DMS79 (cell line): ENCODE data around the gene DLG4.

Experiments
- DNase-seq: peaks from one replicate; lab custom pipeline; 2025; lab: John Stamatoyannopoulos, UW

DLG4 gene

DNA sequence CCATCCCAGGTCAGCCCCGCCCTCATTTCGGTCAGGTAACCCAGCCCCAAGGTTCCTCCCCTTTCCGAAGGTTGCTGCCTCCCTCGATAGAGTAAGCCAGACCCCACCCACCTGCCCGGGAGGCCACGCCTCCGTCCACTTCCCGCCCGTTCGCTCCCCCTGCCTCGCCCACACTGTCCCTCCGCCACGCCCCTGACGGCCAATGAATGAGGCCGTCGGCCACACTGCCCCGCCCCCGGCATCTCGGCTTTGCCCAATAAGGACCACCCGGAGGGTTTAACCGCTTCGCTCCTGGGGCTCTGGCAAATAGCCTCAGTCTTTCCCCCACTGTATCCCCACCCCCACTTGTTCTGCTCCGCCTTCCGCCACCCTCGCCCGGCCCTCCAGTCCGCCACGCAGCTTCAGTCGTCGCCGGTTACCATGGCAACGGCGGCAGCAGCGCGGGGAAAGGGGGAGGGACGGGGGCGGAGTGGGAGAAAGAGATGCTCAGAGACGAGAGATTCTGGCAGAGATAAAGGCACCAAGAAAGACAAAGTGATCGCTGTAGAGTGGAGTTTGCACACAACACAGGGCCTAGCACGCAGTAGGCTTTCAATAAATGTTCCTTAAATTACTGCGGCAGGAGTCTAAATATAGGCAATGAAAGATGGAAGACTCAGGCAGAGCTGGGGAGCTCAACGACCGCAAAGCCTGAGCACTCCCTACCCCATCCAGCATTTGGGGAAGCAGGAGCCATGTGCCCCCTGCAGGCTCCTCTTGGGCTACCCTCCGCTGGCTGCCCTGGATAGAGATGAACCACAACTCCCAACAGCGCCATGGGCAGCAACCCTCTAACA lies 5.1 kb downstream of the DLG4 start:
- peak; percentile 98 for DNase-seq

DNA sequence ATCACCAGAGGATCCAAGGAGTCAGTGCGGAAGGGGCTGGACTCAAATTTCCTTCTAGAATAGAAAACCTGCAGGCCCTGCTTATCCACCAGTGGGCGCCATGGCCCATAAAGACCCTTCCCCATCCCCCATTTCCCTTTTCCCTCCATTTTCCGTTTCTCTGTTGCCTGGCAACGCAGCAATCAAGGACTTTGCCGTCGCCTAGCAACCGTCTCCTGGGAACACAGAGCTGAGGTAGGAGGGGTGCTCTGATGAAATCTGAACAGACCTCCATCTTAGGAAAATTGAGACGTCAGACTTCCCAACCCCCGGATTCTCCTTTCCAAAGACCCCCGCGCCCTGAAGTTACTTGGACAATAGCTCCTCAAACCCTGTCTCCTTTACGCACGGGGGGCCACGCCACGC lies 5.7 kb downstream of the DLG4 start:
- DNase-seq = peak; percentile 96

DNA sequence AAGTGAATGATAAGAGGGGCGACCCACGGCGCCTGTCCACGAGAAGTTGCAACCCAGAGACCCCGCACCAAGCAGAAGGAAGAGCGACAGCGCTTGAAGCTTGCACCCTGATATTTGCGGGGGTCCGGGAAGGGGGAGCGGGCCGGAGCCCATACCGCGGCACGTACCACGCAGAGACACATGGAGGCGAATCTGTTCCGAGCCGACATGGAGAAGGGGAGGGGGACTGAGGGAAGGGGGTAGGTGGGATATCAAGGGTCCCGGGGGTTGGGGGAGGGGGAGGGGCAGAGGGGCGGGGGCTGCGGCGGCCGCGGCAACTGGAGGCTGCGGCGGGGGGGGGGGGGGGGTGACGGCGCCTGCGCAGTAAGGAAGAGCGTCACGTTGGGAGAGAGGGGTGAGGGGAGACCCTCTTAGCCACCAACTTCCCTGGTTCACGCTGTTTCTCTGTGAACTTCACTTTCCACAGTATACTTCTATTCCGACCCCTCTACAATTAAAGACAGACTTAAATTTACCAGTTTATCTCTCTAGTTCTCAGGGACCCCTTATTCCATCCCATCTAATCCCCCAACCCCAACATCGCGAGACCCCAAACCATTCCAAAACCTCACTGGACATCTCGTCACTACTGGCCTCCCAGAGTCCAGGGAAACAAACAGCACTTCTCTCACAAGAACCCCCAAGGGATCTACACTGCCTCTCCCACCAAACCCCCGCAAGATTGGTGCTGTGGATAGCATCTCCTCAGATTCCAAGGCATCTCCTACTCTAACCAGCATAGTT lies 8.0 kb downstream of the DLG4 start:
- DNase-seq = no peak

DNA sequence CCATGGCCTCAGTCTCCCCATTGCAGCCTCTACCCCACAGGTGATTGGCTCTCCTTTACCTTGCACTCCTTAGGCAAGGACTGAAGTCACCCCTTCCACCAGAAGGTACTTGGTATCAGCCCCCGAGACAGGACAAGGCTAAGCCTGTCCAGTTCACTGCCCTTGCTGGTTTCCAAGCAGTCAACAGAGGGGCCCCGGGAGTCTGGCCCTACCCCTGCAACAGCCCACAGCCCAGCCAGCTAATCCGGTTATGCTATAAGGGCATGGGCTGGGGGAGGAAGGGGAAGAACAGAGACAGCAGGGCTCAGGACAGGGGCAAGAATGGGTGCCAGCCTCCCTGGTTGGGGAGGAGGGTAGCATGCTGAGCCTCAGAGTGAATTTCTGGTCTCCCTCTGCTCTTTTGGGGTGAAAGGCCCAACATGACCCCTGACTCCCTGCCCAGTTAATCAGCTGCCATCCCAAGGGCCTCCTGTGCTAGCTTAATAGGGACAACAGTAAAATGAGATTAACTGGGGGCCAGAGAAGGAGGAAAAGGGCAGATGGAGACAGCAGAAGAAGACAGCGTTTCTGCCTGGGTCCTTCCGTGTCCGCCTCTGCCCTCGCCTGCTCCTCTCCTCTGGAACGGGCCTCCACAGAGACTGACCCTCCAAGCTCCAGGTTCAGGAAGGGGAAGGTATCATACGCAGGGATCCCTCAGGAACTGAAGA lies 10.7 kb downstream of the DLG4 start:
- DNase-seq = no peak

DNA sequence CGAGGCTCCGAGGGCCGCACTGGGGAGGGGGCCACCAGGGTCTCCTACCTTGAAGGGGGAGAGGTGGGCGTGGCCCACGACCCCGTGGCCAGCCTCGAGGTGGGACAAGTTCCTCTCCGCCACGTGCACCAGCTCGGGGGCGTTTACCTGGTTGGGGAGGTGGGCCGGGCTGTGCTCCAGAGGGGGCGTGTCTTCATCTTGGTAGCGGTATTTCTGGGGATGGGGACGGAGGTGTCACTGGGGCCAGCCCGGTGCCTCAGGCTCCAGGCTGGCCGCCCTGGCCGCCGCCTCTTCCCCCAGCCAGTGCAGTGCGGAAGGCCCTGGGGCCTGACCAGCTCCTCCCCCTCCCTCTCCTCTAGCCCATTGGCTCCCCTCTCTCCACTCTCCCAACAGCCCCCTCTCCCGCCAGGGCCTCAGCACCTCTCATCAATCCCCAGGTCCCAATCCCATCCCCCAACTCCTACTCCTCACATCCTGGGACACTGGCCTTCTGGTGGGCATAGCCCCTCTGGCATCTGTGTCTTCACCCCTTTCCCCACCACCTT lies 11.5 kb downstream of the DLG4 start:
- no peak for DNase-seq

- no peak for DNase-seq
Measured at GRCh38 chr17:7207120-7208001, 12.3 kb downstream of the DLG4 start.

GRCh38 chr17:7205561-7205960 lies 14.1 kb downstream of the DLG4 start:
- no peak for DNase-seq

DNA sequence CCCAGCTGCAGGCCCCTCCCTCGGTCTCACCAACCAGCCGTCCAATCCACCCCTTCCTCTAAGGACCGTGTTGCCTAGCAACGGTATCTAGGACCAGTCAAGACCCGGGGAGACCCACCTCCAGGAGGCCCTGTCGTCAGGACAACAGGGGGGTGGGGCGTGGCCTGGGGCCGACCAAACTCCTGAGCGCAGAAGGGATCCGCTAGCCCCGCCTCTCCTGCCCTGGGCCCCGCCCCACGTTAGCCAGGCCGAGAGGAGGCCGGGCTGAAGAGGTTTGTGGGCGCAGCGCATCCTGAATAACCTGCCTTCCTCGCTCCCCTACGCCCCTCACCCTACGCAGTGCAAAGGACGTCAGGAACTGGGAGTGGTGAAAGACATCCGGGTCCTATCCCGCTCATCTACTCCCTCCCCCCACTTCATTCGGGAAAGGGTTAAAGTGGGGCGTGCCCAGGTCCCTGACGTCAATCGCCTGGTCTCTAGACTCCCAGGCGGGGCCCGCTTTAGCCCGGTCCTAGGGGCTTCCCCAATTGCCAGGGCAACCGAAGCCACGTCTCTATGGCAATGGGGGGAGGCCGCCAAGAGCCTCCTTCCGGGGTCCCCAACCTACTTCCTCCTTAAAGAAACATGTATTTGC lies 14.7 kb downstream of the DLG4 start:
- peak; percentile 96 for DNase-seq

DNA sequence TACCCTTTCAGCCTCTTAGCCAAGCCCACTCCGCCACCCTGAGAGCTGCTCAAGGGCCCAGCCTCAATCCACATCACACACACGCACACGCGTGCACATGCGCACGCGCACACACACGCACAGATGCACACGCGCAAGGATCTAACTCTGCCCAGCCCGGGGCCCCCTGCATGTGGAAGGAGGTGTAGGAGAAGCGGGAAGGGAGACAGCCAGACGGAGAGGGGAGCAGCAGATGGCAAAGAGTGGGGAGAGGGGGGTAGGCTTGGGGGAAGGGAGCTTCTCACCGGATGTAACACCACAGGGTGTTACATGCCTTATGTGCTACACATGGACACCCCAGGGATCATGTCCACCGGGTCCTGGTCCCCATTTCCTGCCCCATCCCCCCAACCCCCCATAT lies 15.3 kb downstream of the DLG4 start:
- no peak for DNase-seq

DNA sequence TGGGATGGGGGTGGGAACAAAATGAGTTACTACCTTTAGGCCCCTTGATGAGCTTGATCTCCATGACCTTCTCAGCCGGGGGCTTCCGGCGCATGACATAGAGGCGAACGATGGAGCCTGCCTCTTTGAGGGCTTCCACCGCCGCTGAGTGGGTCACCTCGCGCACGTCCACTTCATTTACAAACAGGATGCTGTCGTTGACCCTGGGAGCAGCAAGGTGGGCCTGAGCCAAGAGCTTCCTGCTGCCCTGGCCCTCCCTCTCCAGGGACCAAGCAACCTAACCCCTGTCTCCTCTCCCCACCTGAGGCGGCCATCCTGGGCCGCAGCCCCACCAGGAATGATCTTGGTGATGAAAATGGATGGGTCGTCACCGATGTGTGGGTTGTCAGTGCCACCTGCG lies 16.2 kb downstream of the DLG4 start:
- no peak for DNase-seq

- DNase-seq = no peak
Measured at GRCh38 chr17:7196651-7197401, 22.8 kb downstream of the DLG4 start.

GRCh38 chr17:7195971-7196370 lies 23.7 kb downstream of the DLG4 start:
- no peak for DNase-seq

DNA sequence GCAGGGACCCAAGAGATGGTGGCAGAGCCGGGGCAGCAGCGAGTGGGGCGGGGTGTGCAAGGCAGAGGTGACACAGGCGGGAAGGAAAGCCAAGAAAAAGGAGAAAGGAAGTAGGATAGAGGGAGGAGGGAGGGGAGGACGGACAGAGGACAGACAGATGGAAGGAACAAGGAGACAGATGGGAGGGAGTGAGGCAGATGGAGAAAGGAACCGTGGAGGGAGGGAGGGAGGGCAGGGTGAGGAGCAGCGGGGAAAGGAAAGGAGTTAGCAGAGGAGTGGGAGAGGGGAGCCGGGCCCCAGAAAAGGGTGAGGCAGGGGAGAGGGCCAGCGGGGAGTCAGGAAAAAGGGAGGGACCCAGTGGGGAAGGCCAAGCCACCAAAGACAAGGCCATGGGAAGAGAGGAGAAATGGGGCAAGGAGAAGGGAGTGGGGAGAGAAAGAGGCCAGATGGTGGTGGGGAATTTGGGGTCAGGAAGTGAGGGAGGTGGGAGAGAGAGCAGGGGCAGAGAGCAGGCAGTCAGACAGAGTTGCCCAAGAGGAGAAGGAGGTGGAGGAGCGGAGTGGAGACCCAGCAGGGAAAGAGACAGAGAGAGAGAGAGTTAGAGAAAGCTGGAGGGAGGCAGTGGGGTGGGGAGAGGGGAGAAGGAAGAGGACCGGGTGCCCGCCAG lies 27.2 kb downstream of the DLG4 start:
- DNase-seq = no peak

- DNase-seq = no peak
Measured at GRCh38 chr17:7191571-7192270, 27.9 kb downstream of the DLG4 start.

DNA sequence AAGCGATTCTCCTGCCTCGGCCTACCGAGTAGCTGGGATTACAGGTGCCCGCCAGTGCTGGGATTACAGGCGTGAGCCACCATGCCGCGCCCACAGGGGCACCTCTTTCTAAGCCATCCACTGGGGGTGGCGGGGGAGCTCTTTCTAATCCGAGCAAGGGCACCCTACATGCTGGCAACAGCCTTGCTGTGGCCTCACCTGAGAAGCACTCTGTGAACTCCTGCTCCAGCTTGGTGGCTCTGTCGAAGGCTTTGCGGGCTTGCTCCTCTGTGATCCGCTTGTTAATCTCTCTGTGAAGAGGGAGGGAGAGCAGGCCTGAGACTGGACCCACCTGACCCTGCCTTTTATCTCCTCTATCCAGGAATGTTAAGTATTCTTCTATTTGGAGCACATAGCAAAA lies 28.6 kb downstream of the DLG4 start:
- no peak for DNase-seq

GRCh38 chr17:7190276-7190917 lies 29.2 kb downstream of the DLG4 start:
- DNase-seq = no peak

DNA sequence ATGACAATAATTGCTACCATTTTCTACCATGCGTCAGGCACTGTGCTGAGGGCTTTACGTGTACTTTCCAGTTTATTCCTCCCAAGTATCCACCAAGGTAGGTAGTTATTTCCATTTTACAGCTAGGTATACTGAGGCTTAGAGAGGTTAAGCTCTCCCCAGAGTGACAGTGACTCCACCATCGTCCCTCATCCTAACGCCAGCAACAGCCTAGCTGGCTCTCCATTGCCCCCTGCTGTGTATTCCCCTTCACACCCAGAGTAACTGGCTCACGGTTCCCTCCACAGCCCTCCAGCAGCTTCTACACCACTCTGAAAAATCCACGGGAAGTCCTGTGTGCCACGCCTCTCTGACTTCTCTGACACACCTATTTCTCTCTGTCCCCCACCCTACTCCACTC lies 33.4 kb downstream of the DLG4 start:
- DNase-seq = no peak

- DNase-seq = no peak
Measured at GRCh38 chr17:7184647-7185046, 35.0 kb downstream of the DLG4 start.

DNA sequence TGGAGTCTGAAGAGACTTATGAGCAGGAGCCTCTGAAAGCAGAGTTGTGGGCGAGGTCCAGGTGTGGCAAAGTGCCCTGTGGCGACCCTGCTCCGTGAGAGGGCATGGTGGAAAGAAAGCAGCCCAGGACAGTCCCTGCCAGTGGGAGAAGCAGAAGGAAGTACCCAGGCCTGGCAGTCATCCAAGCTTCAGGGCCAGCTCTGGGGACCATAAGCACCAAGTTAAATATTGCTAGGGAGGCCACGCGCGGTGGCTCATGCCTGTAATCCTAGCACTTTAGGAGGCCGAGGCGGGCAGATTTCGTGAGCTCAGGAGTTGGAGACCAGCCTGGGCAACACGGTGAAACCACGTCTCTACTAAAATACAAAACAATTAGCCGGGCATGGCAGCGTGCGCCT lies 35.5 kb downstream of the DLG4 start:
- peak; percentile 18 for DNase-seq
